ENCODE data around the gene CXorf65. TPM values are rescaled to one million over a fixed set of nuclear protein-coding genes. Genes with fewer than 3 reads are reported as not detected.

Gene CXorf65
- total RNA-seq, 1 donor from 2014 or later: not detected

DNA sequence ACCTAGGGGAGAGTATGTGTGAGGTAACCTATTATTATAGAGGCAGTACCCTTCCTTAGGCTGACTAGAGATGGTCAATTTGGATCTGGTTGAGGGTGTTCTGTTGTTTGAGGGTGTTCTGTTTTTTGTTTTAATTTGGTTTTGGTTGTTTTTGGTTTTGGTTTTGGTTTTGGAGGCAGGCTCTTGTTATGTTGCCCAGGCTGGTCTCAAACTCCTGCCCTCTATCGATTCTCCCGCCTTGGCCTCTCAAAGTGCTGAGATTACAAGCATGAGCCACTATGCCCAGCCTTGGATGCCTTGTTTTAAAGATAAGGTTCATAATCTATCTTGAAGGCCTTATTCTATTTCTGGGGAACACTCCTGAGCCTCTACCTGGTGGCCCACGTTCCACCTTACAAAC lies 912 bp downstream of the CXorf65 start:
- ATAC-seq (no peak), DNase-seq (no peak)
- Histone ChIP-seq H3K4me3 (no peak overlapping the region), H3K27ac (no peak overlapping the region), H3K9me3 (no peaks in the 10 kb centered on the region), H3K27me3 (no peaks in the 10 kb centered on the region), H3K36me3 (no peaks in the 10 kb centered on the region), H3K4me1 (no peaks in the 10 kb centered on the region)
- intact Hi-C loops (cut with DNase I): no loop called here
- TF ChIP-seq, protein P1, sequence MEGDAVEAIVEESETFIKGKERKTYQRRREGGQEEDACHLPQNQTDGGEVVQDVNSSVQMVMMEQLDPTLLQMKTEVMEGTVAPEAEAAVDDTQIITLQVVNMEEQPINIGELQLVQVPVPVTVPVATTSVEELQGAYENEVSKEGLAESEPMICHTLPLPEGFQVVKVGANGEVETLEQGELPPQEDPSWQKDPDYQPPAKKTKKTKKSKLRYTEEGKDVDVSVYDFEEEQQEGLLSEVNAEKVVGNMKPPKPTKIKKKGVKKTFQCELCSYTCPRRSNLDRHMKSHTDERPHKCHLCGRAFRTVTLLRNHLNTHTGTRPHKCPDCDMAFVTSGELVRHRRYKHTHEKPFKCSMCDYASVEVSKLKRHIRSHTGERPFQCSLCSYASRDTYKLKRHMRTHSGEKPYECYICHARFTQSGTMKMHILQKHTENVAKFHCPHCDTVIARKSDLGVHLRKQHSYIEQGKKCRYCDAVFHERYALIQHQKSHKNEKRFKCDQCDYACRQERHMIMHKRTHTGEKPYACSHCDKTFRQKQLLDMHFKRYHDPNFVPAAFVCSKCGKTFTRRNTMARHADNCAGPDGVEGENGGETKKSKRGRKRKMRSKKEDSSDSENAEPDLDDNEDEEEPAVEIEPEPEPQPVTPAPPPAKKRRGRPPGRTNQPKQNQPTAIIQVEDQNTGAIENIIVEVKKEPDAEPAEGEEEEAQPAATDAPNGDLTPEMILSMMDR (IDR thresholded peaks at IDR 0.05): no peak

DNA sequence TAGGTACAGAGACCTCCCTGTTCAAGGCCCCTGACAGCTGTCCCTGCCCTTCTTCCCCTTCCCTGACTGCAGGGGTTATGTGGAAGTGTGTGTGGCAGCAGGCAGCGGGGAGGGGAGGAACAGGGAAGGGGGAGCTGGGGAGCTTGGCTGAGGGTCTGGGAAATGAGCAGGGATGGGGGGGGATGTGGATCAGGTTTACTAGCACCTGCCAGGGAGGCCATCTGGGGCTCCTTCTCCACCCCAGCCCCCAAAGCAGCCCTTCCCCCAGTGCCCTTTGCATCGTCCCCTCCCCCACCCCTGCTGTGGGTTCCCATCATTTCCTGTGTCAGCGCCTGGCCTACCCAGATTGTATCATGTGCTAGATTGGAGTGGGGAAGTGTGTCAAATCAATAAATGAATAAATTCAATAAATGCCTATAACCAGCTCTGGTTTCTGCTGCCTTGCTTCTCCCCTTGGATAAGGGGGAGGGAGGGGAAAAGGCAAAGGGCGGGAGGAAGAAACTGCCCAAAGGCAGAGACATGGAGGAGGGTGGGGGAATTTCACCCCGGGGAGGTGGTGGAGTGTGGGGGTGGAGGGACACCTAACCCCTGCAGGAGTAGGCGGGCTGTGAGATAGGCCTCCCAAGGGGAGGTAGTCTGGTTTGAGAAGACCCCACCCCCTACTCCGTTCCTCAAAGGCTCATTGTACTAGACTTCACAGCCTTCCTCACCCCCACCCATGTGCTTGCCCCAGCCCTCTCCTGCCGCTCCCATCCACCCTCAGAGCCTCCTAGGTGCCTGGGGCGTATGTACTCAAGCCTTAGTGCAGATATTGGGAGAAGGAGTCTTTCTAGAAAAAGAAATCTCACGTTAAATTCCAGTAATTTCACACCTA lies 3.2 kb downstream of the CXorf65 start:
- Histone ChIP-seq H3K4me1 (no peaks in the 10 kb centered on the region), H3K27ac (peak overlapping the region; percentile 42), H3K36me3 (no peaks in the 10 kb centered on the region), H3K27me3 (no peaks in the 10 kb centered on the region), H3K4me3 (no peak overlapping the region), H3K9me3 (no peaks in the 10 kb centered on the region)
- TF ChIP-seq, protein P1 (IDR thresholded peaks at IDR 0.05): no peak
- ATAC-seq: peak; percentile 71
- intact Hi-C loops (cut with DNase I): no loop called here
- no peak for DNase-seq

DNA sequence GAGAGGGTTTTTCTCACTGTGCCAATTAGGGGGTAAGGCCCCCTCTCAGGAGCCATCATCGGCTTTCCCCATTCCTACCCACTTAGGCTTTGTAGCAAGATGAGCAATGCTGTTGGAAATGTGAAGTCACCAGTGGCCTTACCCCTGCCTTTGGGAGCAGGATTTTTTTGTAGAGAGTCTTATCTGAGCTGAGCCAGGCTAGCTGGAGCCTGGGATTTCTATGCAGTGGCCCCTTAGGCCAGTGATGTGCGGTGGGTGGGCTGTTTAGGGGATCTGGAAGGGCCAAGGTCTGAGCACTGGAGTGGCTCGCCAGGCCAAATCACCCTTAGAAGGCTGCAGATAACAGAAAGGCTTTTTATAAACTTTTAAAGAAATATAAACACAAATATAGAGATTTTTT lies 4.2 kb downstream of the CXorf65 start:
- intact Hi-C loops (cut with DNase I): no loop called here
- no peak overlapping the region for H3K4me3 ChIP-seq
- no peaks in the 10 kb centered on the region for H3K4me1 ChIP-seq
- H3K27me3 ChIP-seq: no peaks in the 10 kb centered on the region
- H3K9me3 ChIP-seq: no peaks in the 10 kb centered on the region
- DNase-seq (no peak), ATAC-seq (no peak)
- H3K36me3 ChIP-seq: no peaks in the 10 kb centered on the region
- no peak overlapping the region for H3K27ac ChIP-seq
- TF ChIP-seq, protein P1 (IDR thresholded peaks at IDR 0.05): no peak

DNA sequence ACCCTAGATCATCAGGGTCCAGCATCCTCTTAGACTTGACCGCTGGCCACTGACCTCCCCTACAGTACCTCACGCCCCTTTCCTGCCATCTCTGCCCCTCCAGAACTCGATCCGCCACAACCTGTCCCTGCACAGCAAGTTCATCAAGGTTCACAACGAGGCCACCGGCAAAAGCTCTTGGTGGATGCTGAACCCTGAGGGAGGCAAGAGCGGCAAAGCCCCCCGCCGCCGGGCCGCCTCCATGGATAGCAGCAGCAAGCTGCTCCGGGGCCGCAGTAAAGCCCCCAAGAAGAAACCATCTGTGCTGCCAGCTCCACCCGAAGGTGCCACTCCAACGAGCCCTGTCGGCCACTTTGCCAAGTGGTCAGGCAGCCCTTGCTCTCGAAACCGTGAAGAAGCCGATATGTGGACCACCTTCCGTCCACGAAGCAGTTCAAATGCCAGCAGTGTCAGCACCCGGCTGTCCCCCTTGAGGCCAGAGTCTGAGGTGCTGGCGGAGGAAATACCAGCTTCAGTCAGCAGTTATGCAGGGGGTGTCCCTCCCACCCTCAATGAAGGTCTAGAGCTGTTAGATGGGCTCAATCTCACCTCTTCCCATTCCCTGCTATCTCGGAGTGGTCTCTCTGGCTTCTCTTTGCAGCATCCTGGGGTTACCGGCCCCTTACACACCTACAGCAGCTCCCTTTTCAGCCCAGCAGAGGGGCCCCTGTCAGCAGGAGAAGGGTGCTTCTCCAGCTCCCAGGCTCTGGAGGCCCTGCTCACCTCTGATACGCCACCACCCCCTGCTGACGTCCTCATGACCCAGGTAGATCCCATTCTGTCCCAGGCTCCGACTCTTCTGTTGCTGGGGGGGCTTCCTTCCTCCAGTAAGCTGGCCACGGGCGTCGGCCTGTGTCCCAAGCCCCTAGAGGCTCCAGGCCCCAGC lies 5.7 kb downstream of the CXorf65 start:
- no peaks in the 10 kb centered on the region for H3K4me1 ChIP-seq
- intact Hi-C loops (cut with DNase I): no loop called here

DNA sequence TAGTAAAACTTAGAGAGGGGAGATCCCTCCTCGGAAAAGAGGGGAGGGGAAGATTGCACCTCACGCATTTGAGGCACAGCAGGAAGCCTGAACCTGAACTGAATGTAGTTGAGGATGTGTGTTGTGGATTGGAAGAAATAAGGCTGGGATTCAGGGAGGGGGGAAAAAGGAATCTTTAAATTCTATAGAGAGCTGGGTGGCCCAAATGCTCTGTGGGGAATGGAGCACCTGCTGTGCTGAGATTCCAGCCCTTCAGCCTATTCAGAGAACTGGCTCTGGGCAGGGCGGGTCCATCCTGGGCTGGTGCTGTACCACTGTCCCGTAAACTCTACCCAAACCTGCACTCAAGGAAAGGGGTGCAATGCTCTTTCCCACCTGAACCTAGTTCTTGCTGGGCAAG lies 6.8 kb downstream of the CXorf65 start:
- Histone ChIP-seq H3K4me3 (no peak overlapping the region), H3K27ac (no peak overlapping the region), H3K36me3 (no peaks in the 10 kb centered on the region), H3K4me1 (no peaks in the 10 kb centered on the region), H3K27me3 (no peaks in the 10 kb centered on the region), H3K9me3 (no peaks in the 10 kb centered on the region)
- intact Hi-C loops (cut with DNase I): no loop called here
- DNase-seq (no peak), ATAC-seq (no peak)
- TF ChIP-seq, protein P1 (IDR thresholded peaks at IDR 0.05): no peak

More for the DNA sequence above, 5.7 kb downstream of the CXorf65 start:
- TF ChIP-seq, protein P1 (IDR thresholded peaks at IDR 0.05): no peak
- Histone ChIP-seq H3K27ac (no peak overlapping the region), H3K9me3 (no peaks in the 10 kb centered on the region), H3K27me3 (no peaks in the 10 kb centered on the region), H3K4me3 (no peak overlapping the region), H3K36me3 (no peaks in the 10 kb centered on the region)
- ATAC-seq (no peak), DNase-seq (no peak)
